H54 (cell line): Measurements from ENCODE around the gene HOXC6.

Experiments
- DNase-seq: peaks from one replicate; pipeline ENCODE4 v3.0.0; 2011; ENCODE audit warnings: low spot score, mixed read lengths; ENCODE audit not compliant: insufficient read length
- FAIRE-seq: peaks from 3 replicates; lab custom pipeline; 2011; peaks lifted over from hg19 to GRCh38; lab: Jason Lieb, UNC
- POLR2A ChIP-seq: IDR thresholded peaks from 2 replicates; pipeline ENCODE4 v1.6.1; 2011; ENCODE audit warnings: low read depth, mild to moderate bottlenecking, low read length

Gene HOXC6

DNA sequence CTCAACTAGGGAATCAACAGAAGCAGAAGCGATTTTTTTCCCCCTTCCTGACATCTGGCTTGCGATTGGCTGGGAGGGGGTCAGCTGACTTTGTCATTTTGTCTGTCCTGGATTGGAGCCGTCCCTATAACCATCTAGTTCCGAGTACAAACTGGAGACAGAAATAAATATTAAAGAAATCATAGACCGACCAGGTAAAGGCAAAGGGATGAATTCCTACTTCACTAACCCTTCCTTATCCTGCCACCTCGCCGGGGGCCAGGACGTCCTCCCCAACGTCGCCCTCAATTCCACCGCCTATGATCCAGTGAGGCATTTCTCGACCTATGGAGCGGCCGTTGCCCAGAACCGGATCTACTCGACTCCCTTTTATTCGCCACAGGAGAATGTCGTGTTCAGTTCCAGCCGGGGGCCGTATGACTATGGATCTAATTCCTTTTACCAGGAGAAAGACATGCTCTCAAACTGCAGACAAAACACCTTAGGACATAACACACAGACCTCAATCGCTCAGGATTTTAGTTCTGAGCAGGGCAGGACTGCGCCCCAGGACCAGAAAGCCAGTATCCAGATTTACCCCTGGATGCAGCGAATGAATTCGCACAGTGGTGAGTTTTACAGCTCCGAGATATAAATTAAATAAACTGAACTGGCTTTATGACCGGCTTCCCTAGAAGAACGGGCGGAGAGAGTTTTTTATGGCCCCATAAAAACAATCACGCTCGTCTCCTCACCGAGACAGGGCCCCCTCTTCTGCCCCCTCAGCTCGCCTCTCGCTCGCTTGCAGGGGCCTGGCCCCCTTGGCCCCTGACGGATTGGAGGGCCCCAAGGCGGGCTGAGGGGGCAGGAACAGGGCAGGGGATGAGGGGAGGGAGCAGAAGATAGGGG is at the start of gene HOXC6:
Gene HOXC6, plus strand, starts transcription at position 127 of the 888 bp plus-strand sequence. Its CDS starts 82 bp downstream, at position 209.
- TF ChIP-seq POLR2A: no peak
- FAIRE-seq: no peak
- DNase-seq: no peak

DNA sequence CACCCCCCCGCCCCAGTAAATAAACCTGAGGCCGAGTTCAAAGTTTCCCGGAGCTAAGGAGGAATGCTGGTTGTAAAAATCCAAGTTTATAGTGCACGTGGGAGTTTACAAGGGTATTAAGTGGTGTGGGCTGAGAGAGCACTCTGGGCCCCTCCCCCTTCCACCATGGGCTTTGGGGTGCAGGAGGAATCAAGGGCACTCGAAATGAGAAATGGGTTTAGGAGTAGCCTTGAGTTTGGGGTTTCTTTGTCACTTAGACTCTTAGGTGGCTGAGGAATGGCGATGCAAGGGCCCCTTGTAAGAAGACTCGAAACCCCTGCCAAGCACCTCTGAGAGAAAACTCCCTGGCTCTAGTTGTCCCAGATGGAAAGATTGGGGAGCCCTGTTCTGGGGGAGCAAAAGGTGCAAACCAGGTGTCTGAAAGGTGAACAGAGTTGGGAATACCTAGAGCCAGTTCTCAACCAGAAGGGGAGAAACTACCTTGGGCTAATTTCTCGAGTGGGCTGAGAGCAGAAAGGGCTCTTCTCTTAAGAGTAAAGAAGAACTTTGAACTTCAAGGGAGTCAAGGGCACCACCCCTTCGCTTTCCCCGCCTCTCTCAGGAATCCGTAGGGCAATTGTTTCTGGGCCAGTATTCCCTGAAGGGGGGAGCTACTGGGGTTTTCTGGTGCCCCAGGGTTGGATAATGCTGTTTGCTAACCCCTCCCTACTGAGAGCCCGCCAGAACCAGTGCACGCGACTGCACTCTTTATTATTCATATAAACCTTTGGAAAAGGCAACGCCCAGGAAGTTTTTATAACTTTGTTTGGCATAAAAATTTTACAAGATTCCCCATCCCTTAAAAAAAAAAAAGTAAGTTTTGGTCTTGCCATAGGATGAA is 49.5 kb upstream of the HOXC6 start:
- FAIRE-seq (no peak), DNase-seq (no peak)
- no peak for TF ChIP-seq POLR2A

GRCh38 chr12:53980104-53980801 is 48.0 kb upstream of the HOXC6 start:
- FAIRE-seq (no peak), DNase-seq (no peak)

DNA sequence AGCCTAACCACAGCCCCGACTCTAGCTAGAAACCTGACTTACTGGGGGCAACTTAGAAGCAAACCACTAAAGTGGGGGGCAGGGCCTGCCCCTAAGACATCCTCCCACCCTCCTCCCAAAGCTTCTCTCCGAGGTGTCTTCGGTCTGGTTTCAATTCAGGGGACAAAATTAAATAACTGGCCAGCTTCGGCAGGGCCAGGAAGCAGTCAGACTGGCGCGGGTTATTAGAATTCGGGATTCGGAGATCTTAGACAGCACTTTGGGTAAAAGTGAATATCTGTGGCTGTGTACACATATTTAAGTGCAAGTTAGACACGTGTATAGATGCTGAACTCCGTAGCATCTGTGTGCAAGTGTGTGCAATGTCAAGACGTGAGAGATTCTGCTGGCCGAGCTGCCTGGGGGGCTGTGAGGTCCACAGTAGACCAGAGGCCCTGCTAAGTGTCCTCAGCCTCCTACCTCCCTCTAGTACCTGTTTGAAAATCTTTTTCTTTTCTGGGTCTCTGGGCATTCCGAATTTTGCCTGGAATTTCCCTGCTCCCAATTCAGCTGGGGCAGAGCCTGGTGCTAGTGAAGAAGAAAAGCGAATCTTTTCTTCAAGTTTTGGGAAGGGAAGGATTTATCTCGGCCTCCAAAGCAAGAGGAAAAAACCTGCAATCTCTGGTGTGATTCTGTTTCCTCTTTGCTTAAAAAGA is 47.3 kb upstream of the HOXC6 start:
- DNase-seq: no peak
- no peak for TF ChIP-seq POLR2A
- no peak for FAIRE-seq

More at GRCh38 chr12:53980104-53980801, 48.0 kb upstream of the HOXC6 start:
- no peak for TF ChIP-seq POLR2A

- FAIRE-seq (no peak), DNase-seq (no peak)
- no peak for TF ChIP-seq POLR2A
Observed at GRCh38 chr12:53981634-53982565, 46.3 kb upstream of the HOXC6 start.

DNA sequence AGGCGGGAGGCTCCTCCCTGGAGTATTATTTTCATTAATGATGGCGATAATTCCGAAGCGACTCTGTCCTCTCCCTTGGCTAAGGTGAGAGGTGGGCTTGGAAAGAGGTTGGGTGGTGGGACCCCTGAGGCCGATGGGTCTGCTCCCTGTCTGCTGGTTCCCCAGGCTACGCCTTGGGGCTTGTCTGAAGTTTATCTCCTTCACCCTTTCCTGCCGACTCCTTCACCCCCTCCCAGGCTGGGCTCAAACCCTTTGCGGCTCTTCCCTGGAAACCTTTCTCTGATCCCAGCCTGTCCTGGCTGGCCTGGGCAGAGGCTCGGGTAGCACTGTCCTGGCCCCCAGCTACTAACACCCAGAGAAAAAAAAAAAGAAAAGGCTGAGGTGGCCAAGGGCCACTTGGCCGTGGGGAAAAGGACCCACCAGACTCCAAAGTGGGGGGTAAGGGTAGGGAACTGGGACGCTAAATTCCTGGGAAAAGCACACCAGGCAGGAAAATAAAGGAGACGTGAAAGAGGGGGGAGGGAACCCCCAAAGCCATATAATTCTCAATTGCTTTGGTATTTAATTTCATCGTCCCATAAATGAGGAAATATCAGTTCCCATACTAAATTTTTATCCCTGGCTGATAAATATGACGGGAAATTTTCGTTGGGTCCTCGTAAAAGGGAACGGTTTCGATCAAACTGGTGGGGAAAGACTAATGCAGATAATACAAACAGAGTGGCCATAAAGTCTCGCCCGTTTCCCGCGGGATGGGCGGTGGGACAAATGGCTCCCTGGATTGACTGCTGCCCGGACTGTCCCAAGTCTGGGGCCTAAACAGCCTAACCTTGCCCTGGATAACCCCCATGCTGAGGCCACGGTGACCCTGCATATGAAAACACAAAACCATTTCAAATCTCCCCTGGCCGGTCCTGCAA is 45.3 kb upstream of the HOXC6 start:
- FAIRE-seq (no peak), DNase-seq (no peak)
- TF ChIP-seq POLR2A: no peak

DNA sequence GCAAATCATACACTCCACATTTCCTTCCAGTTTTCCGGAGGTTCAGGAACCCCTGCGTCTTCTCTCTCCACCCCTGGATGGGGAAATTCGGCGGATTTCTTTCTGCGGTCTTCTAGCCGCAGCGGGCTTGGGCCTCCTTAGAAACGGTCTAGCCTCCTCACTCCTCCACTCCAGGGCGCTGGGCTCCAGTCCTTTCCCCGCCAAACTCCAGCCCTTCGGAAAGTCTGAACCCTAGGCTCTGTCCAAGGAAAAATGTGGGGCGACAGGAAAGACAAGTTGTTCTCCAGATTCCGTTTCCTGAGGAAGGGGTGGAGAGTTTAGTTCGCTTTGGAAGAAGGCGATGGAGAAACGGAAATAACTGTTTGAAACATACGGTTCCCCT is 44.7 kb upstream of the HOXC6 start:
- no peak for DNase-seq
- no peak for FAIRE-seq
- no peak for TF ChIP-seq POLR2A

GRCh38 chr12:53983950-53984572 is 44.2 kb upstream of the HOXC6 start:
- FAIRE-seq (no peak), DNase-seq (no peak)
- no peak for TF ChIP-seq POLR2A

GRCh38 chr12:53984901-53985691 is 43.1 kb upstream of the HOXC6 start, which contains the start of gene HOXC10:
TSS of gene HOXC10 (plus strand) at chr12:53985146. CDS start at chr12:53985260, 114 bp downstream.
- peak; percentile 68 for FAIRE-seq
- DNase-seq: peak; percentile 93
- no peak for TF ChIP-seq POLR2A

DNA sequence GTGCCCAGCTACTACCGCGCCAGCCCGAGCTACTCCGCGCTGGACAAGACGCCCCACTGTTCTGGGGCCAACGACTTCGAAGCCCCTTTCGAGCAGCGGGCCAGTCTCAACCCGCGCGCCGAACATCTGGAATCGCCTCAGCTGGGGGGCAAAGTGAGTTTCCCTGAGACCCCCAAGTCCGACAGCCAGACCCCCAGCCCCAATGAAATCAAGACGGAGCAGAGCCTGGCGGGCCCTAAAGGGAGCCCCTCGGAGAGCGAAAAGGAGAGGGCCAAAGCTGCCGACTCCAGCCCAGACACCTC is 42.6 kb upstream of the HOXC6 start:
- no peak for TF ChIP-seq POLR2A
- DNase-seq (no peak), FAIRE-seq (no peak)
